ENCODE results near the gene ORM2. TPM values are rescaled to one million over a fixed set of nuclear protein-coding genes. Genes with fewer than 3 reads are reported as not detected.
A peak's percentile ranks its signal among the peaks of the same experiment; 100 is the strongest.
"Not testable (repeated sequence)": the region's sequence is repeated elsewhere in the genome, so short reads cannot be mapped to it uniquely, and the experiment has no call there.

The ORM2 gene
- total and polyA plus RNA-seq, 5 donors: 0.27 TPM; not detected in 4

GRCh38 chr9:114315723-114316363 lies 13.8 kb upstream of the ORM2 start:
- no peaks in the 10 kb centered on the region for H3K4me1 ChIP-seq (ENCODE audit: control insufficient read depth, insufficient read depth, low read length)
- DNase-seq: no peak
- no peak for ATAC-seq
- no peak overlapping the region for H3K27ac ChIP-seq (ENCODE audit: low read length)
- no peaks in the 10 kb centered on the region for H3K27me3 ChIP-seq (ENCODE audit: control insufficient read depth, insufficient read depth)
- H3K9me3 ChIP-seq (ENCODE audit: control insufficient read depth, low read length): no peaks in the 10 kb centered on the region
- intact Hi-C loops (cut with DNase I): no loop called here
- H3K4me3 ChIP-seq (ENCODE audit: low read length): no peak overlapping the region
- WGBS: 75% methylated on average over 8 of the region's 8 CpGs

GRCh38 chr9:114316605-114317230 lies 13.0 kb upstream of the ORM2 start:
- DNase-seq (no peak), ATAC-seq (peak in 1 of 2 donors; percentile 30)
- intact Hi-C loops (cut with DNase I): no loop called here
- WGBS: 78% methylated on average over 10 of the region's 10 CpGs
- no peaks in the 10 kb centered on the region for H3K27me3 ChIP-seq (ENCODE audit: control insufficient read depth, insufficient read depth)
- no peaks in the 10 kb centered on the region for H3K4me1 ChIP-seq (ENCODE audit: control insufficient read depth, insufficient read depth, low read length)
- H3K27ac ChIP-seq (ENCODE audit: low read length): no peak overlapping the region
- no peaks in the 10 kb centered on the region for H3K9me3 ChIP-seq (ENCODE audit: control insufficient read depth, low read length)
- no peak overlapping the region for H3K4me3 ChIP-seq (ENCODE audit: low read length)

GRCh38 chr9:114317665-114318357 lies 11.9 kb upstream of the ORM2 start:
- DNase-seq (no peak), ATAC-seq (no peak)
- Histone ChIP-seq H3K27ac (ENCODE audit: low read length) (no peak overlapping the region), H3K4me3 (ENCODE audit: low read length) (no peak overlapping the region), H3K4me1 (ENCODE audit: control insufficient read depth, insufficient read depth, low read length) (no peaks in the 10 kb centered on the region), H3K9me3 (ENCODE audit: control insufficient read depth, low read length) (no peaks in the 10 kb centered on the region), H3K27me3 (ENCODE audit: control insufficient read depth, insufficient read depth) (no peaks in the 10 kb centered on the region)
- WGBS: 79% methylated on average over 8 of the region's 8 CpGs
- intact Hi-C loops (cut with DNase I): no loop called here

GRCh38 chr9:114318416-114318815 lies 11.3 kb upstream of the ORM2 start:
- intact Hi-C loops (cut with DNase I): no loop called here

GRCh38 chr9:114319147-114319546 lies 10.5 kb upstream of the ORM2 start:
- Histone ChIP-seq H3K27me3 (ENCODE audit: control insufficient read depth, insufficient read depth) (no peaks in the 10 kb centered on the region), H3K4me1 (ENCODE audit: control insufficient read depth, insufficient read depth, low read length) (no peaks in the 10 kb centered on the region), H3K9me3 (ENCODE audit: control insufficient read depth, low read length) (no peaks in the 10 kb centered on the region), H3K4me3 (ENCODE audit: low read length) (no peak overlapping the region), H3K27ac (ENCODE audit: low read length) (no peak overlapping the region)
- WGBS: 81% methylated on average over 3 of the region's 3 CpGs
- intact Hi-C loops (cut with DNase I): no loop called here
- no peak for DNase-seq
- no peak for ATAC-seq

More at GRCh38 chr9:114318416-114318815, 11.3 kb upstream of the ORM2 start:
- Histone ChIP-seq H3K9me3 (ENCODE audit: control insufficient read depth, low read length) (no peaks in the 10 kb centered on the region), H3K27ac (ENCODE audit: low read length) (no peak overlapping the region), H3K4me3 (ENCODE audit: low read length) (no peak overlapping the region), H3K27me3 (ENCODE audit: control insufficient read depth, insufficient read depth) (no peaks in the 10 kb centered on the region), H3K4me1 (ENCODE audit: control insufficient read depth, insufficient read depth, low read length) (no peaks in the 10 kb centered on the region)
- no peak for ATAC-seq
- WGBS: 93% methylated on average over 8 of the region's 8 CpGs
- DNase-seq: no peak

- ATAC-seq; H3K4me1 ChIP-seq (ENCODE audit: control insufficient read depth, insufficient read depth, low read length); H3K9me3 ChIP-seq (ENCODE audit: control insufficient read depth, low read length); DNase-seq; H3K27me3 ChIP-seq (ENCODE audit: control insufficient read depth, insufficient read depth); intact Hi-C loops (cut with DNase I); H3K27ac ChIP-seq (ENCODE audit: low read length); H3K4me3 ChIP-seq (ENCODE audit: low read length): not testable (repeated sequence)
- 95% methylated on average over 7 of the region's 7 CpGs for WGBS
These were observed 9.0 kb upstream of the ORM2 start for GRCh38 chr9:114320710-114321109.

GRCh38 chr9:114321759-114322158 lies 7.9 kb upstream of the ORM2 start:
- no peak for DNase-seq
- Histone ChIP-seq H3K27ac (ENCODE audit: low read length) (no peak overlapping the region), H3K27me3 (ENCODE audit: control insufficient read depth, insufficient read depth) (no peaks in the 10 kb centered on the region), H3K9me3 (ENCODE audit: control insufficient read depth, low read length) (no peaks in the 10 kb centered on the region), H3K4me3 (ENCODE audit: low read length) (no peak overlapping the region), H3K4me1 (ENCODE audit: control insufficient read depth, insufficient read depth, low read length) (no peaks in the 10 kb centered on the region)
- WGBS: 91% methylated on average over 8 of the region's 8 CpGs
- intact Hi-C loops (cut with DNase I): no loop called here
- no peak for ATAC-seq

- DNase-seq; intact Hi-C loops (cut with DNase I); ATAC-seq; H3K27ac ChIP-seq (ENCODE audit: low read length); H3K4me1 ChIP-seq (ENCODE audit: control insufficient read depth, insufficient read depth, low read length); H3K27me3 ChIP-seq (ENCODE audit: control insufficient read depth, insufficient read depth); H3K9me3 ChIP-seq (ENCODE audit: control insufficient read depth, low read length); H3K4me3 ChIP-seq (ENCODE audit: low read length): not testable (repeated sequence)
- 75% methylated on average over 12 of the region's 12 CpGs for WGBS
These were observed 7.4 kb upstream of the ORM2 start for GRCh38 chr9:114322160-114322818.

- 74% methylated on average over 3 of the region's 15 CpGs for WGBS
These were observed 6.7 kb upstream of the ORM2 start, which contains the start of gene ORM1 for GRCh38 chr9:114322831-114323531. Gene ORM1, plus strand, starts transcription at chr9:114323098. Its CDS starts 36 bp downstream, at chr9:114323134.

GRCh38 chr9:114323849-114324248 lies 5.8 kb upstream of the ORM2 start:
- H3K9me3 ChIP-seq (ENCODE audit: control insufficient read depth, low read length); H3K27me3 ChIP-seq (ENCODE audit: control insufficient read depth, insufficient read depth); H3K4me1 ChIP-seq (ENCODE audit: control insufficient read depth, insufficient read depth, low read length); H3K4me3 ChIP-seq (ENCODE audit: low read length); H3K27ac ChIP-seq (ENCODE audit: low read length); intact Hi-C loops (cut with DNase I); DNase-seq: not testable (repeated sequence)
- peak in 1 of 2 donors; percentile 12 for ATAC-seq
- WGBS: 67% methylated on average over 6 of the region's 6 CpGs

More at GRCh38 chr9:114322831-114323531, 6.7 kb upstream of the ORM2 start, which contains the start of gene ORM1:
- H3K4me1 ChIP-seq (ENCODE audit: control insufficient read depth, insufficient read depth, low read length); H3K27me3 ChIP-seq (ENCODE audit: control insufficient read depth, insufficient read depth); H3K27ac ChIP-seq (ENCODE audit: low read length); H3K9me3 ChIP-seq (ENCODE audit: control insufficient read depth, low read length); H3K4me3 ChIP-seq (ENCODE audit: low read length); DNase-seq; intact Hi-C loops (cut with DNase I): not testable (repeated sequence)
- ATAC-seq: peak; percentile 17 to 21
